DOHH2 (cell line): ENCODE results near the gene IRF1.

Experiments used
- CTCF ChIP-seq: fragments of 200-600 bp; sonication (generic); IDR thresholded peaks from one replicate; pipeline ENCODE4 v1.5.1; 2014; ENCODE audit warnings: antibody characterized with exemption, mild to moderate bottlenecking, low read depth, low read length; ENCODE audit not compliant: poor library complexity, severe bottlenecking
- EZH2phosphoT487 ChIP-seq: fragments of 200-600 bp; sonication (generic); IDR thresholded peaks from 2 replicates; pipeline ENCODE4 v1.6.1; 2017; ENCODE audit warnings: borderline replicate concordance, mild to moderate bottlenecking, antibody characterized with exemption, low read length, moderate library complexity, mixed read lengths

GRCh38 chr5:132479111-132479951 is 11.2 kb downstream of the IRF1 start:
- no peak for TF ChIP-seq CTCF
- no peak for TF ChIP-seq EZH2phosphoT487
